ENCODE data around the gene PRDX5.

PRDX5 gene

GRCh38 chr11:64284962-64285884, 32.7 kb upstream of the PRDX5 start, which contains the start of gene GPR137:
GPR137 (plus strand) TSS chr11:64285848; CDS start chr11:64286525, 677 bp downstream.
- DNase-seq (ENCODE audit: low spot score in 2 of 2), result peak; percentile 91 to 96
- peak within 1 kb of the TSS; percentile 87 for H3K4me3 Mint-ChIP-seq

DNA sequence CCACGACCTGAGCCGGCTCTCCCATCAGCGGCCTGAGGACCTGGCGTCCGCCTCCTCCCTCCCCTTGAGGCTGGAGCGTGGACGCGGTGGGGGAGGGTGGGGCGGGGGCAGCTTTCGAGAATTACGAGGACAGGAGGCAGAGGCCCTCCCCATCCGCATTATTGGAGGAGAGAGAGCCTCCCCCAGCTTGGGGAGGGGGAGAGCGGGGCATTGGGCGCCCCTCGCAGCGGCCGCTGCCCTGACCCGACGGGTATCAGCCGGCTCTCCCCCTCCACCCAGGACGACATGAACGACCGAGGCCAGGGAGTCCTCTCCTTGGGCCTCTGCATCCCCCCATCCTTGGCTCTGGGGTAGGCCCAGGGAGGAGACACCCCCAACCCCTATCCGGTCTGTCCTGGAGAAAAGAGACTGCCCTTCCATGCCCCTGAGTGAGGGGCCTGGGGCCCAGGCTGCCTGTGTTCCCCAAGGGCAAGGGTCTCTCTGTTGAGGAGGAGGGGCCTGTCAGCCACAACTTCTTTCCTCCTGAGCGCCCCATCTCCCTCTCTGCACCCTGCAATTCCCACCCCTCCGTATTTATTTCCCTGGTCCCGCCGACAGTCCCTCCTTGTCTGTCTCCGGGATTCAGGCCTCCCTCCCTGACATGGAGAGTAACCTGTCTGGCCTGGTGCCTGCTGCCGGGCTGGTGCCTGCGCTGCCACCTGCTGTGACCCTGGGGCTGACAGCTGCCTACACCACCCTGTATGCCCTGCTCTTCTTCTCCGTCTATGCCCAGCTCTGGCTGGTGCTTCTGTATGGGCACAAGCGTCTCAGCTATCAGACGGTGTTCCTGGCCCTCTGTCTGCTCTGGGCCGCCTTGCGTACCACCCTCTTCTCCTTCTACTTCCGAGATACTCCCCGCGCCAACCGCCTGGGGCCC, 31.8 kb upstream of the PRDX5 start:
- Mint-ChIP-seq H3K27ac (ENCODE audit: low read depth) (peak overlapping the region; percentile 97), H3K4me1 (peaks cover 25% of the 10 kb centered on the region), H3K36me3 (ENCODE audit: insufficient read depth) (peaks cover 9% of the 10 kb centered on the region), H3K27me3 (peaks cover 9% of the 10 kb centered on the region), H3K4me3 (peak overlapping the region; percentile 87), H3K9me3 (no peaks in the 10 kb centered on the region)
- ATAC-seq (replicated peaks; ENCODE audit: extremely low read depth, poor library complexity, severe bottlenecking) (no peak), DNase-seq (ENCODE audit: low spot score in 2 of 2) (no peak)

More at GRCh38 chr11:64284962-64285884, 32.7 kb upstream of the PRDX5 start, which contains the start of gene GPR137:
- no peaks in the 10 kb centered on the region for H3K27me3 Mint-ChIP-seq
- H3K4me1 Mint-ChIP-seq, result peaks cover 20% of the 10 kb centered on the region
- peak within 1 kb of the TSS; percentile 97 for H3K27ac Mint-ChIP-seq (ENCODE audit: low read depth)
- no peaks in the 10 kb centered on the region for H3K9me3 Mint-ChIP-seq
- H3K36me3 Mint-ChIP-seq (ENCODE audit: insufficient read depth), result peaks cover 9% of the 10 kb centered on the region
- ATAC-seq (replicated peaks; ENCODE audit: extremely low read depth, poor library complexity, severe bottlenecking), result peak; percentile 80

DNA sequence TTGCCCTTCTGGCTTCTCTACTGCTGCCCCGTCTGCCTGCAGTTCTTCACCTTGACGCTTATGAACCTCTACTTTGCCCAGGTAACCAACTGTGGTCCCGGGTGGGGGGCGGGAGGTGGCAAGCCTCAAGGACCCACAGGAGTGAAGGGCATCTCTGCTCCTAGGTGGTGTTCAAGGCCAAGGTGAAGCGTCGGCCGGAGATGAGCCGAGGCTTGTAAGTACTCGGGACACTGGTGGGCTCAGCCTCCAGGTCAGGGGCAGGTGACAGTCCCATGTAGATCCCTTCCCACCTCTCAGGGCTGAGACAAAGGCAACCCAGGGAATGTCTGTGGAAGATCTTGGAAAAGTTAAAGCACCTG, 31.1 kb upstream of the PRDX5 start:
- peak overlapping the region; percentile 88 for H3K27ac Mint-ChIP-seq (ENCODE audit: low read depth)
- peaks cover 6% of the 10 kb centered on the region for H3K36me3 Mint-ChIP-seq (ENCODE audit: insufficient read depth)
- H3K27me3 Mint-ChIP-seq, result peaks cover 9% of the 10 kb centered on the region
- DNase-seq (ENCODE audit: low spot score in 2 of 2) (no peak), ATAC-seq (replicated peaks; ENCODE audit: extremely low read depth, poor library complexity, severe bottlenecking) (no peak)
- peak overlapping the region; percentile 87 for H3K4me3 Mint-ChIP-seq
- H3K9me3 Mint-ChIP-seq, result no peaks in the 10 kb centered on the region
- peaks cover 25% of the 10 kb centered on the region for H3K4me1 Mint-ChIP-seq

- Mint-ChIP-seq H3K36me3 (ENCODE audit: insufficient read depth) (peaks cover 6% of the 10 kb centered on the region), H3K4me3 (peak overlapping the region; percentile 23), H3K27ac (ENCODE audit: low read depth) (no peak overlapping the region), H3K27me3 (peaks cover 17% of the 10 kb centered on the region), H3K9me3 (no peaks in the 10 kb centered on the region), H3K4me1 (peaks cover 29% of the 10 kb centered on the region)
- no peak for DNase-seq (ENCODE audit: low spot score in 2 of 2)
- ATAC-seq (replicated peaks; ENCODE audit: extremely low read depth, poor library complexity, severe bottlenecking), result no peak
These were observed 30.1 kb upstream of the PRDX5 start for GRCh38 chr11:64287676-64288352.

- Mint-ChIP-seq H3K4me3 (peak overlapping the region; percentile 23), H3K9me3 (no peaks in the 10 kb centered on the region), H3K27ac (ENCODE audit: low read depth) (no peak overlapping the region), H3K27me3 (peaks cover 22% of the 10 kb centered on the region), H3K36me3 (ENCODE audit: insufficient read depth) (peaks cover 6% of the 10 kb centered on the region), H3K4me1 (peaks cover 29% of the 10 kb centered on the region)
- DNase-seq (ENCODE audit: low spot score in 2 of 2) (no peak), ATAC-seq (replicated peaks; ENCODE audit: extremely low read depth, poor library complexity, severe bottlenecking) (no peak)
These were observed 29.6 kb upstream of the PRDX5 start for GRCh38 chr11:64288353-64288750.

DNA sequence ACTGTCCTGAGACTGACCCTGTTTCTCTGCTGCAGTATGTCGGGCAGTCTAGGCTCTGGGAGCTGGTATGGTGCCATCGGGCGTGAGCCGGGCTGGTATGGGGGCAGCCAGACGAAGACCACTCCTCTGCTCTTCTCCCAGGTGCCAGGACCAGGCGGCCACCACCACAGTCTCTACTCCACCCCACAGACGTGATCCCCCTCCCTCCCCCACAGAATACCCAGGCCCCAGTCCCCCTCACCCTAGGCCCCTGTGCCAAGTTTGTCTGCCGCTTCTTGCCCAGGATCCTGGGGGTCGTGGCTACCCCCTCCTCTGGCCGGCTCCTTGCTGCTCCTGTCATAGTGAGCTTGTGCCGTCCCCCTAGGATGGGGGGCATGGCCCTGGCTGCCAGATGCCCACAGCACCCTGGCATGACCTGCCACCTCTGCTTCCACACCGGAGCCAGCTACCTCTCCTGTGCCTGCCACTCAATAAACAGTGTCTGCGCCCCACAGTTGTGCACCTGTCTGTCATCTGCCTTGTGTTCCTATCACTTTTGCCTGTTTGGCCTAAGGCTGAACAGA, 28.8 kb upstream of the PRDX5 start:
- Mint-ChIP-seq H3K27ac (ENCODE audit: low read depth) (no peak overlapping the region), H3K9me3 (no peaks in the 10 kb centered on the region), H3K4me1 (peaks cover 25% of the 10 kb centered on the region), H3K27me3 (peaks cover 29% of the 10 kb centered on the region), H3K4me3 (no peak overlapping the region), H3K36me3 (ENCODE audit: insufficient read depth) (peaks cover 6% of the 10 kb centered on the region)
- DNase-seq (ENCODE audit: low spot score in 2 of 2) (no peak), ATAC-seq (replicated peaks; ENCODE audit: extremely low read depth, poor library complexity, severe bottlenecking) (no peak)

DNA sequence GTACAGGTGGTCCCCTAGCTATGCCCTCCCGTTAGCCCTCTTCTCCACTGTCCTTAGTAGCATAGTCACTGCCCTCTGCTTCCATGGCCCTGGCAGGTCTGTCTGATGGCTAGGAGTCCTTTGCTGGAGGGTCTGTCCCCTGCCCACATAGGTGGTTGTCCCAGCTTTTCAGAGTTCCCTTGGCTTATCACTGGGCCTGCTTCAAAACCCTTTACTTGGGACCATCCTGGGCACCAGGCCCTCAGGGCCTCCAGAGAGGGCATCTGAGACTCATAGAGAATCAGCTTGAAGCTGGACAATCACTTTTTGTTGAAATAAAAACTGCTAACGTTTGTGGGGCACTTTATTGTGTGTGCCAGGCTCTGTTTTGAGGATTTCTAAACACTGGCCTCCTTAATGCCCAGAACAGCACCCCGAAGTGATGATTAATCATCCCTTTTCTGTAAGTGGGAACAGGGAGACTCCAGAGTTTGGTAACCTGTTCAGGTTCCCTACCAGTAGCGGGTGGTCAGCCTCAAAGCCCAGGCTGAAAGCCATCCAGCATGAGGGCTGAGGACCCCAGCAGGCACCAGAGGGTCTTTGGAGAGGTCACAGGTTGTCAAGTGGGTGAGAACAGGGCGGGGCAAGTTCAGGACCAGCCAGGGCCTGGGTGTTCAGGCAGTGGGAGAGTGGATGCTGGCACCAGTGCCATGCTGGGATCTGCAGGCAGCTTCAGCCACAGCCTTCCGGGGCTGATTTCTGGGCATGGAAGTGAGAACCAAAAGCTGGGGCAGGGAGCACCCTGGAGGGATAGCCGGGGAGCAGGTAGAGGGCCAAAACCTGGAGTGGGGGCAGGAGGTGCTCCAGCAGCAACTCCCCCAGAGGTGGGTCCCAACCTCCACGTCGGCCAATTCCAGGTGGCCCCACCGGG, 27.3 kb upstream of the PRDX5 start:
- Mint-ChIP-seq H3K4me3 (peak overlapping the region; percentile 72), H3K4me1 (peaks cover 23% of the 10 kb centered on the region), H3K27me3 (peaks cover 45% of the 10 kb centered on the region), H3K36me3 (ENCODE audit: insufficient read depth) (peaks cover 1% of the 10 kb centered on the region), H3K9me3 (no peaks in the 10 kb centered on the region), H3K27ac (ENCODE audit: low read depth) (no peak overlapping the region)
- DNase-seq (ENCODE audit: low spot score in 2 of 2) (no peak), ATAC-seq (replicated peaks; ENCODE audit: extremely low read depth, poor library complexity, severe bottlenecking) (no peak)

GRCh38 chr11:64291262-64291751, 26.6 kb upstream of the PRDX5 start, which contains the start of gene KCNK4:
KCNK4 (plus strand) TSS chr11:64291302; CDS start chr11:64293019, 1,717 bp downstream.
- Mint-ChIP-seq H3K4me3 (peak within 1 kb of the TSS; percentile 72), H3K9me3 (no peaks in the 10 kb centered on the region), H3K27ac (ENCODE audit: low read depth) (no peak within 1 kb of the TSS), H3K4me1 (peaks cover 20% of the 10 kb centered on the region), H3K36me3 (ENCODE audit: insufficient read depth) (no peaks in the 10 kb centered on the region), H3K27me3 (peaks cover 52% of the 10 kb centered on the region)
- no peak for DNase-seq (ENCODE audit: low spot score in 2 of 2)
- ATAC-seq (replicated peaks; ENCODE audit: extremely low read depth, poor library complexity, severe bottlenecking), result no peak

GRCh38 chr11:64291752-64292459, 26.0 kb upstream of the PRDX5 start:
- H3K4me1 Mint-ChIP-seq, result peaks cover 14% of the 10 kb centered on the region
- H3K36me3 Mint-ChIP-seq (ENCODE audit: insufficient read depth), result no peaks in the 10 kb centered on the region
- ATAC-seq (replicated peaks; ENCODE audit: extremely low read depth, poor library complexity, severe bottlenecking) (peak; percentile 48), DNase-seq (ENCODE audit: low spot score in 2 of 2) (no peak)
- no peaks in the 10 kb centered on the region for H3K9me3 Mint-ChIP-seq
- peaks cover 58% of the 10 kb centered on the region for H3K27me3 Mint-ChIP-seq
- H3K4me3 Mint-ChIP-seq, result peak overlapping the region; percentile 66
- no peak overlapping the region for H3K27ac Mint-ChIP-seq (ENCODE audit: low read depth)

GRCh38 chr11:64292460-64293254, 25.3 kb upstream of the PRDX5 start:
- no peak overlapping the region for H3K27ac Mint-ChIP-seq (ENCODE audit: low read depth)
- H3K4me1 Mint-ChIP-seq, result peaks cover 13% of the 10 kb centered on the region
- no peaks in the 10 kb centered on the region for H3K36me3 Mint-ChIP-seq (ENCODE audit: insufficient read depth)
- peaks cover 65% of the 10 kb centered on the region for H3K27me3 Mint-ChIP-seq
- ATAC-seq (replicated peaks; ENCODE audit: extremely low read depth, poor library complexity, severe bottlenecking) (no peak), DNase-seq (ENCODE audit: low spot score in 2 of 2) (no peak)
- no peaks in the 10 kb centered on the region for H3K9me3 Mint-ChIP-seq
- H3K4me3 Mint-ChIP-seq, result peak overlapping the region; percentile 66

Measured in central memory CD8-positive, alpha-beta T cell (primary cell).